H9 (cell line): ENCODE data around the gene ROR1. TPM values are rescaled to one million over a fixed set of nuclear protein-coding genes. Genes with fewer than 3 reads are reported as not detected.

ENCODE experiments used
- DNase-seq: peaks from one replicate; pipeline ENCODE4 v3.0.0-alpha.2; 2017
- H2AFZ ChIP-seq: one replicate; pipeline ENCODE4 v1.6.1; 2013; ENCODE audit warnings: mild to moderate bottlenecking, low read length, control low read depth, moderate library complexity
- H2AK5ac ChIP-seq: 2 replicates; pipeline ENCODE4 v1.6.1; 2013; ENCODE audit warnings: low read length, control low read depth, mixed read lengths; ENCODE audit not compliant: insufficient read length
- H2BK120ac ChIP-seq: one replicate; pipeline ENCODE4 v1.6.1; 2013; ENCODE audit warnings: low read depth, mild to moderate bottlenecking, low read length, control low read depth, inconsistent platforms; ENCODE audit not compliant: poor library complexity, severe bottlenecking
- H2BK12ac ChIP-seq: 2 replicates; pipeline ENCODE4 v1.6.1; 2013; ENCODE audit warnings: low read length, control low read depth, mixed read lengths, low read depth; ENCODE audit not compliant: insufficient read length
- H2BK15ac ChIP-seq: 2 replicates; pipeline ENCODE4 v1.6.1; 2013; ENCODE audit warnings: low read depth, low read length, control low read depth
- H2BK20ac ChIP-seq: one replicate; pipeline ENCODE4 v1.6.1; 2013; ENCODE audit warnings: low read depth, mild to moderate bottlenecking, low read length, control low read depth, inconsistent platforms; ENCODE audit not compliant: poor library complexity, severe bottlenecking
- H2BK5ac ChIP-seq: 2 replicates; pipeline ENCODE4 v1.6.1; 2013; ENCODE audit warnings: low read length, control low read depth, mixed read lengths; ENCODE audit not compliant: insufficient read length
- H3K14ac ChIP-seq: 2 replicates; pipeline ENCODE4 v1.6.1; 2013; ENCODE audit warnings: low read length, control low read depth; ENCODE audit not compliant: insufficient read depth
- H3K18ac ChIP-seq: 2 replicates; pipeline ENCODE4 v1.6.1; 2013; ENCODE audit warnings: low read depth, mild to moderate bottlenecking, mixed read lengths, low read length, control low read depth; ENCODE audit not compliant: insufficient read length
- H3K23ac ChIP-seq: 2 replicates; pipeline ENCODE4 v1.6.1; 2013; ENCODE audit warnings: low read length, control low read depth, mixed read lengths, low read depth; ENCODE audit not compliant: insufficient read length
- H3K23me2 ChIP-seq: 2 replicates; pipeline ENCODE4 v1.6.1; 2013; ENCODE audit warnings: low read depth, mild to moderate bottlenecking, mixed read lengths, low read length, control low read depth; ENCODE audit not compliant: insufficient read length, poor library complexity, severe bottlenecking
- H3K27ac ChIP-seq: 2 replicates; pipeline ENCODE4 v1.5.1; 2013; ENCODE audit warnings: low read length, control low read depth, mixed read lengths, low read depth; ENCODE audit not compliant: insufficient read length
- H3K27me3 ChIP-seq: 2 replicates; pipeline ENCODE4 v1.6.1; 2013; ENCODE audit warnings: low read length, control low read depth, inconsistent platforms; ENCODE audit not compliant: insufficient read depth
- H3K4ac ChIP-seq: 2 replicates; pipeline ENCODE4 v1.6.1; 2013; ENCODE audit warnings: low read depth, mild to moderate bottlenecking, control low read depth, inconsistent platforms, low read length, moderate library complexity
- H3K4me1 ChIP-seq: 2 replicates; pipeline ENCODE4 v1.6.1; 2013; ENCODE audit warnings: low read length, control low read depth, inconsistent platforms; ENCODE audit not compliant: insufficient read depth
- H3K4me2 ChIP-seq: 2 replicates; pipeline ENCODE4 v1.6.1; 2013; ENCODE audit warnings: low read length, control low read depth, mixed read lengths; ENCODE audit not compliant: insufficient read length, insufficient read depth
- H3K56ac ChIP-seq: 2 replicates; pipeline ENCODE4 v1.6.1; 2013; ENCODE audit warnings: low read depth, mild to moderate bottlenecking, mixed read lengths, low read length, control low read depth; ENCODE audit not compliant: insufficient read length
- H3K79me1 ChIP-seq: 2 replicates; pipeline ENCODE4 v1.6.1; 2013; ENCODE audit warnings: low read depth, mild to moderate bottlenecking, moderate library complexity, low read length, control low read depth, inconsistent platforms; ENCODE audit not compliant: insufficient read depth, poor library complexity, severe bottlenecking
- H3K79me2 ChIP-seq: 2 replicates; pipeline ENCODE4 v1.6.1; 2013; ENCODE audit warnings: low read length, control low read depth, inconsistent platforms; ENCODE audit not compliant: insufficient read depth
- H3K9ac ChIP-seq: 2 replicates; pipeline ENCODE4 v1.6.1; 2013; ENCODE audit warnings: low read length, control low read depth, mixed read lengths; ENCODE audit not compliant: insufficient read length; ENCODE audit errors: extremely low read depth
- H3K9me3 ChIP-seq: one replicate; pipeline ENCODE4 v1.6.1; 2013; ENCODE audit warnings: low read depth, low read length, inconsistent platforms; ENCODE audit not compliant: control insufficient read depth
- H3T11ph ChIP-seq: one replicate; pipeline ENCODE4 v1.6.1; 2013; ENCODE audit warnings: mild to moderate bottlenecking, low read length, control low read depth, inconsistent platforms
- H4K20me1 ChIP-seq: one replicate; pipeline ENCODE4 v1.6.1; 2013; ENCODE audit not compliant: control insufficient read depth, insufficient read length, insufficient read depth
- H4K5ac ChIP-seq: 2 replicates; pipeline ENCODE4 v1.6.1; 2013; ENCODE audit warnings: low read depth, mild to moderate bottlenecking, mixed read lengths, low read length, control low read depth; ENCODE audit not compliant: insufficient read length
- H4K8ac ChIP-seq: replicated peaks from 2 replicates; pipeline ENCODE4 v1.6.1; 2013; ENCODE audit warnings: low read length, control low read depth, mixed read lengths, low read depth; ENCODE audit not compliant: insufficient read length
- H4K91ac ChIP-seq: 2 replicates; pipeline ENCODE4 v1.6.1; 2013; ENCODE audit warnings: low read depth, mild to moderate bottlenecking, moderate library complexity, mixed read lengths, low read length, control low read depth; ENCODE audit not compliant: insufficient read length
- H3K27ac Mint-ChIP-seq, 3 experiments: 2 replicates in 2 of 3; 3 replicates in 1 of 3; pipeline ENCODE4 v1.8.0; 2020 to 2021; ENCODE audit warnings: mixed read lengths in 3 of 3, mild to moderate bottlenecking in 1 of 3, moderate library complexity in 1 of 3
- H3K27me3 Mint-ChIP-seq: 2 replicates; pipeline ENCODE4 v1.8.0; 2021; ENCODE audit warnings: low read depth, mild to moderate bottlenecking, moderate library complexity, mixed read lengths
- H3K36me3 Mint-ChIP-seq, 3 experiments: 2 replicates in 2 of 3; 3 replicates in 1 of 3; pipeline ENCODE4 v1.8.0; 2020 to 2021; ENCODE audit warnings: low read depth in 3 of 3, mixed read lengths in 3 of 3; ENCODE audit not compliant: insufficient read depth in 1 of 3
- H3K4me1 Mint-ChIP-seq, 2 experiments: 2 replicates each; pipeline ENCODE4 v1.8.0; 2020; ENCODE audit warnings: mixed read lengths in 2 of 2
- H3K4me3 Mint-ChIP-seq, 2 experiments: 2 replicates in 1 of 2; 3 replicates in 1 of 2; pipeline ENCODE4 v1.8.0; 2020 to 2021; ENCODE audit warnings: mild to moderate bottlenecking in 2 of 2, mixed read lengths in 2 of 2, moderate library complexity in 1 of 2
- H3K9me3 Mint-ChIP-seq, 2 experiments: 2 replicates in 1 of 2; 3 replicates in 1 of 2; pipeline ENCODE4 v1.8.0; 2020; ENCODE audit warnings: mild to moderate bottlenecking in 2 of 2, mixed read lengths in 2 of 2, moderate library complexity in 1 of 2
- WGBS: extraction: QIAGEN DNeasy Blood & Tissue Kit; methylation state at CpG from one replicate; pipeline ENCODE4 v1.1.7; 2013; ENCODE audit warnings: missing lambda C conversion rate, low lambda C conversion rate, mixed read lengths; ENCODE audit not compliant: insufficient read length; ENCODE audit errors: extremely low coverage; 5-methylcytosine and 5-hydroxymethylcytosine counted together
- total RNA-seq: library from RNA; stranded (reverse); gene quantifications from 2 replicates; pipeline ENCODE4 v1.2.1, GENCODE V29; 2021
- TF ChIP-seq, protein P1 (sequence below): fragments of 200-600 bp; sonication (generic); conservative IDR thresholded peaks from 3 replicates; pipeline ENCODE4 v1.8.0; 2021; ENCODE audit warnings: antibody characterized with exemption, mild to moderate bottlenecking

Gene ROR1
- total RNA-seq, 1 experiment from 2014 or later, result 75.9 TPM

GRCh38 chr1:63817152-63817667 is 43.4 kb downstream of the ROR1 start:
- no peaks in the 10 kb centered on the region for H3K23me2 ChIP-seq
- no peak overlapping the region for H4K91ac ChIP-seq
- H3K4me2 ChIP-seq, result peak overlapping the region; percentile 10
- H3K9me3 ChIP-seq, result no peaks in the 10 kb centered on the region
- peak overlapping the region; percentile 25 to 96 (median 76); a peak in 4 of 7 replicates for H3K27ac Mint-ChIP-seq
- H3K4me1 ChIP-seq, result peaks cover 19% of the 10 kb centered on the region
- H2BK15ac ChIP-seq, result no peak overlapping the region
- H3K4me3 Mint-ChIP-seq, result peak overlapping the region in 1 of 2 experiments; percentile 55; a peak in 1 of 5 replicates
- H3K79me1 ChIP-seq, result peaks cover 10% of the 10 kb centered on the region
- H3T11ph ChIP-seq, result no peak overlapping the region
- H3K27me3 ChIP-seq, result no peaks in the 10 kb centered on the region
- no peak overlapping the region for H4K8ac ChIP-seq
- H3K79me2 ChIP-seq, result peaks cover 68% of the 10 kb centered on the region; the same call in 1 of the 2 replicates
- no peak overlapping the region for H3K4ac ChIP-seq
- no peak overlapping the region for H2AK5ac ChIP-seq
- no peak overlapping the region for H3K18ac ChIP-seq
- WGBS, result no CpG with 5 or more reads among the region's 5 CpGs
- DNase-seq, result no peak
- no peak overlapping the region for H2AFZ ChIP-seq
- no peak overlapping the region for H2BK12ac ChIP-seq
- H3K14ac ChIP-seq, result no peak overlapping the region
- H3K9ac ChIP-seq, result no peak overlapping the region
- H3K27me3 Mint-ChIP-seq, result no peaks in the 10 kb centered on the region
- H3K27ac ChIP-seq, result no peak overlapping the region
- H3K23ac ChIP-seq, result no peak overlapping the region
- peaks cover 27 to 41% of the 10 kb centered on the region in 2 experiments for H3K9me3 Mint-ChIP-seq
- peaks cover 50 to 55% of the 10 kb centered on the region in 2 experiments for H3K4me1 Mint-ChIP-seq
- TF ChIP-seq, protein P1, sequence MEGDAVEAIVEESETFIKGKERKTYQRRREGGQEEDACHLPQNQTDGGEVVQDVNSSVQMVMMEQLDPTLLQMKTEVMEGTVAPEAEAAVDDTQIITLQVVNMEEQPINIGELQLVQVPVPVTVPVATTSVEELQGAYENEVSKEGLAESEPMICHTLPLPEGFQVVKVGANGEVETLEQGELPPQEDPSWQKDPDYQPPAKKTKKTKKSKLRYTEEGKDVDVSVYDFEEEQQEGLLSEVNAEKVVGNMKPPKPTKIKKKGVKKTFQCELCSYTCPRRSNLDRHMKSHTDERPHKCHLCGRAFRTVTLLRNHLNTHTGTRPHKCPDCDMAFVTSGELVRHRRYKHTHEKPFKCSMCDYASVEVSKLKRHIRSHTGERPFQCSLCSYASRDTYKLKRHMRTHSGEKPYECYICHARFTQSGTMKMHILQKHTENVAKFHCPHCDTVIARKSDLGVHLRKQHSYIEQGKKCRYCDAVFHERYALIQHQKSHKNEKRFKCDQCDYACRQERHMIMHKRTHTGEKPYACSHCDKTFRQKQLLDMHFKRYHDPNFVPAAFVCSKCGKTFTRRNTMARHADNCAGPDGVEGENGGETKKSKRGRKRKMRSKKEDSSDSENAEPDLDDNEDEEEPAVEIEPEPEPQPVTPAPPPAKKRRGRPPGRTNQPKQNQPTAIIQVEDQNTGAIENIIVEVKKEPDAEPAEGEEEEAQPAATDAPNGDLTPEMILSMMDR, result no peak
- H3K36me3 Mint-ChIP-seq, result peaks cover 26 to 44% (median 44%) of the 10 kb centered on the region in 3 experiments
- H2BK120ac ChIP-seq, result no peak overlapping the region
- no peak overlapping the region for H4K5ac ChIP-seq
- no peaks in the 10 kb centered on the region for H4K20me1 ChIP-seq
- H3K56ac ChIP-seq, result no peak overlapping the region
- no peak overlapping the region for H2BK5ac ChIP-seq
- no peak overlapping the region for H2BK20ac ChIP-seq
